Nephron progenitor cell (in vitro differentiated cells): ENCODE results near the gene AKAP8.
A peak's percentile ranks its signal among the peaks of the same experiment; 100 is the strongest.

Experiments used
- DNase-seq: peaks from one replicate; pipeline ENCODE4 v3.0.0; 2021
- H3K27ac Mint-ChIP-seq: 2 replicates; pipeline ENCODE4 v1.8.0; 2021; ENCODE audit warnings: mild to moderate bottlenecking, moderate library complexity, mixed read lengths
- H3K27me3 Mint-ChIP-seq: 2 replicates; pipeline ENCODE4 v1.8.0; 2021; ENCODE audit warnings: mild to moderate bottlenecking, low read depth, mixed read lengths; ENCODE audit not compliant: poor library complexity
- H3K36me3 Mint-ChIP-seq: 2 replicates; pipeline ENCODE4 v1.8.0; 2021; ENCODE audit warnings: low read depth, mixed read lengths
- H3K4me1 Mint-ChIP-seq: 2 replicates; pipeline ENCODE4 v1.8.0; 2021; ENCODE audit warnings: mixed read lengths
- H3K4me3 Mint-ChIP-seq: 2 replicates; pipeline ENCODE4 v1.8.0; 2021; ENCODE audit warnings: mild to moderate bottlenecking, moderate library complexity, mixed read lengths
- H3K9me3 Mint-ChIP-seq: 2 replicates; pipeline ENCODE4 v1.8.0; 2021; ENCODE audit warnings: mild to moderate bottlenecking, moderate library complexity, mixed read lengths
- CTCF ChIP-seq: fragments of 200-600 bp; sonication (generic); IDR thresholded peaks from 2 replicates; pipeline ENCODE4 v1.5.0; 2021; ENCODE audit warnings: antibody characterized with exemption

Gene AKAP8

DNA sequence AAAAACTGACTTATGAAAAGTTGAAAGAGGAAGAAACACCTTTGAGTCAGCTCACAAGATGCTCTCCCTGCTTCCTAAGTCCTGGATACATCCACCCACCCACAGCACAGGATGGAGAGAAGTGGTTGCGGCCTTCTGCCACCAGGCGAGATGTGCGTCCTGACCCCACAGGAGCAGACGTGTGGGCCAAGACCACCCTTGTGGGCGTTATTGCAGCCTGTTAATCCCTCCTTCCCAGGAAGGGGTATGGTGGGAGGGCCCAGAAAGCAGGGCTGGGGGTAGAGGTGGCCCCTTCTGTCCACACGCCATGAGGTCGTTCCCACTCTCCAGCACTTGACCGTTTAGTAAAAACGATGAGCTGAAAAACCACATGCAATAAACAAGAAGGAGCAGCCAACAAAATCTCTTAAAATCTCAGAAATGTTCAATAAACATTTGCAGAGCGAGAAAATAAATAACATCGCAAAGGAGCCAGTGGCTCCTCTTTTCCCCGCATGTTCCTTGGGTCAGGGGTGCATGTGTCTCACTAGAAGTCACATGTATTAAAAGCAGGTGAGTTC is 41.6 kb upstream of the AKAP8 start:
- H3K27me3 Mint-ChIP-seq, result peaks cover 5% of the 10 kb centered on the region

GRCh38 chr19:15419413-15420025 is 39.9 kb upstream of the AKAP8 start:
- TF ChIP-seq CTCF, result no peak
- H3K4me3 Mint-ChIP-seq, result peak overlapping the region; percentile 69
- H3K9me3 Mint-ChIP-seq, result peaks cover 14% of the 10 kb centered on the region
- peaks cover 41% of the 10 kb centered on the region for H3K4me1 Mint-ChIP-seq
- DNase-seq, result no peak
- peaks cover 5% of the 10 kb centered on the region for H3K27me3 Mint-ChIP-seq
- H3K36me3 Mint-ChIP-seq, result peaks cover 56% of the 10 kb centered on the region
- no peak overlapping the region for H3K27ac Mint-ChIP-seq

More for the DNA sequence above, 41.6 kb upstream of the AKAP8 start:
- Mint-ChIP-seq H3K9me3 (peaks cover 19% of the 10 kb centered on the region), H3K4me1 (peaks cover 32% of the 10 kb centered on the region), H3K4me3 (no peak overlapping the region), H3K36me3 (peaks cover 52% of the 10 kb centered on the region), H3K27ac (peak overlapping the region; percentile 59)
- no peak for TF ChIP-seq CTCF
- DNase-seq, result no peak

- Mint-ChIP-seq H3K36me3 (peaks cover 51% of the 10 kb centered on the region), H3K27ac (peak within 1 kb of the TSS; percentile 100), H3K9me3 (peaks cover 14% of the 10 kb centered on the region), H3K4me1 (peaks cover 46% of the 10 kb centered on the region), H3K4me3 (peak within 1 kb of the TSS; percentile 95), H3K27me3 (peaks cover 5% of the 10 kb centered on the region)
- peak; percentile 97 for DNase-seq
- TF ChIP-seq CTCF, result peak; percentile 65
Observed at GRCh38 chr19:15418579-15419412, 39.2 kb upstream of the AKAP8 start, which contains the start of gene AKAP8L. Gene AKAP8L, minus strand, starts transcription at chr19:15418988. Its CDS starts 65 bp downstream, at chr19:15418923.

DNA sequence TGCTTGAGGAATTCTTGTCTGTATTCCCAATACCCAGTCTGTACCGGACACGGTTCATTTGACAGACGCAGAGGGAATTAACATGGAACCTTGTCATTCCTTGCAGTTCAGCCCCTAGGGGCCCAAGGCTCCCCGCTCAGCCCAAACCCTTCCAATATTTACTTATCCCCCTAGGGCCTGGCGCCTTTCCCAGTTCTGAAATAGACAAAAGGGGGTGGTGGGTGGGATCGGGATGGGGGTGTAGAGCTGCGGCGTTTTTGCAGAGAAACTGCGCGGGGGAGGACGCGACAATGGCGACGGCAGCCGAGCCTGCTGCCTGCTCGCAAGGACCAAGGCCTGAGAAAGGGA is 38.6 kb upstream of the AKAP8 start:
- no peak for DNase-seq
- H3K27ac Mint-ChIP-seq, result peak overlapping the region; percentile 84

GRCh38 chr19:15417699-15418098 is 38.1 kb upstream of the AKAP8 start:
- Mint-ChIP-seq H3K27ac (peak overlapping the region; percentile 84), H3K4me3 (peak overlapping the region; percentile 95), H3K4me1 (peaks cover 57% of the 10 kb centered on the region), H3K9me3 (peaks cover 5% of the 10 kb centered on the region), H3K36me3 (peaks cover 44% of the 10 kb centered on the region), H3K27me3 (peaks cover under 1% of the 10 kb centered on the region)
- peak; percentile 41 for DNase-seq
- no peak for TF ChIP-seq CTCF

More for the DNA sequence above, 38.6 kb upstream of the AKAP8 start:
- peaks cover 9% of the 10 kb centered on the region for H3K9me3 Mint-ChIP-seq
- peaks cover 52% of the 10 kb centered on the region for H3K4me1 Mint-ChIP-seq
- peaks cover 49% of the 10 kb centered on the region for H3K36me3 Mint-ChIP-seq
- peak overlapping the region; percentile 95 for H3K4me3 Mint-ChIP-seq
- TF ChIP-seq CTCF, result no peak
- peaks cover 5% of the 10 kb centered on the region for H3K27me3 Mint-ChIP-seq
